MM.1S (cell line): ENCODE data around the gene TBC1D26.

Experiments used
- EZH2 ChIP-seq: fragments of 300-600 bp; sonication (generic); optimal IDR thresholded peaks from 2 replicates; pipeline ENCODE3; 2017; ENCODE audit warnings: low read depth, mild to moderate bottlenecking, antibody characterized with exemption, low read length, mixed read lengths
- EZH2phosphoT487 ChIP-seq: fragments of 300-600 bp; sonication (generic); IDR thresholded peaks from 2 replicates; pipeline ENCODE4 v1.6.1; 2018; ENCODE audit warnings: antibody characterized with exemption, low read length
- TF ChIP-seq, protein P1 (sequence below): fragments of 300-600 bp; sonication (generic); IDR thresholded peaks from 2 replicates; pipeline ENCODE4 v1.5.1; 2016; ENCODE audit warnings: antibody characterized with exemption, low read length, mixed read lengths

DNA sequence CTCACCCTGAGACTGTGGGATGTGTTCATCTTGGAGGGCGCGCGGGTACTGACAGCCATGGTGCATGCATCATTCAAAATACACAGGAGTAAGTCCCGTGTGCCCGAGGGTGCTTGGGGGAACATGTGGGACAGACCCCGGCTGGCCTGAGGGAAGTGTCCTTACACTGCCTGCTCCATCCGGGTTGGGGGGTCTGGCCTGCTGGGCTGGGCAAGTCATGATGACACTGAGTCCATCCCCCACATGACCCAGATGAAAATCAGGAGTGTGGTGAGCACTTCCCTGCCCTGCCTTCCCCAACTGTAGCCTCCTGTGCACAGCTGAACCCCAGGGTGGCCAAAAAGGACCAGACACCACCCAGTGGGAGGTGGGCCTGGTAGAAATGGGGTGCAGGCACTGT lies 10.8 kb downstream of the TBC1D26 start:
- TF ChIP-seq EZH2 (no peak), EZH2phosphoT487 (no peak)
- TF ChIP-seq, protein P1, sequence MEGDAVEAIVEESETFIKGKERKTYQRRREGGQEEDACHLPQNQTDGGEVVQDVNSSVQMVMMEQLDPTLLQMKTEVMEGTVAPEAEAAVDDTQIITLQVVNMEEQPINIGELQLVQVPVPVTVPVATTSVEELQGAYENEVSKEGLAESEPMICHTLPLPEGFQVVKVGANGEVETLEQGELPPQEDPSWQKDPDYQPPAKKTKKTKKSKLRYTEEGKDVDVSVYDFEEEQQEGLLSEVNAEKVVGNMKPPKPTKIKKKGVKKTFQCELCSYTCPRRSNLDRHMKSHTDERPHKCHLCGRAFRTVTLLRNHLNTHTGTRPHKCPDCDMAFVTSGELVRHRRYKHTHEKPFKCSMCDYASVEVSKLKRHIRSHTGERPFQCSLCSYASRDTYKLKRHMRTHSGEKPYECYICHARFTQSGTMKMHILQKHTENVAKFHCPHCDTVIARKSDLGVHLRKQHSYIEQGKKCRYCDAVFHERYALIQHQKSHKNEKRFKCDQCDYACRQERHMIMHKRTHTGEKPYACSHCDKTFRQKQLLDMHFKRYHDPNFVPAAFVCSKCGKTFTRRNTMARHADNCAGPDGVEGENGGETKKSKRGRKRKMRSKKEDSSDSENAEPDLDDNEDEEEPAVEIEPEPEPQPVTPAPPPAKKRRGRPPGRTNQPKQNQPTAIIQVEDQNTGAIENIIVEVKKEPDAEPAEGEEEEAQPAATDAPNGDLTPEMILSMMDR: no peak
